Stimulated activated CD8-positive, alpha-beta memory T cell treated with anti-CD3 and anti-CD28 coated beads, Interleukin-15, amount 100 ng/mL, for 24 hours (primary cell): ENCODE data around the gene SRPK2.
"Not testable (repeated sequence)": the region's sequence is repeated elsewhere in the genome, so short reads cannot be mapped to it uniquely, and the experiment has no call there.

ENCODE experiments used
- DNase-seq: peaks from one replicate; pipeline ENCODE4 v3.0.0-alpha.2; 2020; ENCODE audit warnings: low read depth

The SRPK2 gene

DNA sequence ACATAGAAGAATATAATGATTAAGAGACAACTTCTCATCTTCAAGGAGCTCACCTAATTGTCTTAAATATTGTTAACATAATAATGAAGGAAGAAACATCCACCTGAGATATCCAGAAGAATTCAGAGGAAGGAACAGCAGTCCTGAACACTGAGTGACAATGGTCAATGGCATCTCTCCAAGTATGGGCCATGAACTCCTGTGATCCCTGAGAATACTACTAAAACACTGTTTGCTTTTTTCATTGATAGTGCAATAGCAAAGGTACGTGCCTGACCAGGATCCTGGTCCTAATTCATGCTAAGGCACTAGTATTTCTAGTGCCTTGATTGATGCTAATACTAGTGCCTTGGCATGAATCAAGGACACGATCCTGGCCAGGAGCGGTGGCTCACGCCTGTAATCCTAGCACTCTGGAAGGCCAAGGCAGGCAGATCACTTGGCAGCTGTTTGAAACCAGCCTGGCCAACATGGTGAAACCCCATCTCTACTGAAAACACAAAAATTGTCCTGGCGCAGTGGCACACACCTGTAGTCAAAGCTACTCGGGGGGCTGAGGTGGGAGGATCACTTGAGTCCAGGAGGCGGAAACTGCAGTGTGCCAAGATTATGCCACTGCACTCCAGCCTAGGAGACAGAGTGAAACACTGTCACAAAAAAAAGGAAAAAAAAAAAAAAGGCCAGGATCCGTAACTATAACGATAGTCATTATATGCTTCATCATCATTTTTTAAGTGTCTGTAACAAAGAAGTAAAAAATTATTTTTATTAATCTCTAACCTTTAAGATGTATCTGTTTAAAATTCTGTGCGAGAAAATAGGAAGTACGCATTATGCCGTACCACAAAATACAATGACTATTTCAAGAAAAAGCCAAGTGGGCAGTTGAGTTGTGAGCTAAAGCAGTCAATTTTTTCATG, 49.1 kb downstream of the SRPK2 start:
- no peak for DNase-seq

DNA sequence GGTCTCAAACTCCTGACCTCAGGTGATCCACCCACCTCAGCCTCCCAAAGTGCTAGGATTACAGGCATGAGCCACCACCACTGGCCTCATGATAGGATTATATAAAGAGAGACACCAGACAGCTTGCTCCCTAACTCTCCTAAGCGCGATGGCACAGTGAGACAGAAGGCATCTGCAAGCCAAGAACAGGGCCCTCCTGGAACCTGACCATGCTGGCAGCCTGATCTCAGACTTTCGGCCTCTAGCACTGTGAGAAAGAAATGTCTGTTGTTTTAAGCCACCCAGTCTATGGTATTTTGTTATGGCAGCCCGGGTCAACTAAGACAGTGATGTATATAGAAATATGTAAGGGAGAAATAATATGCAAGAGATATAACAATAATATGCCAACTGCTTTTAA, 51.2 kb downstream of the SRPK2 start:
- DNase-seq = no peak

DNA sequence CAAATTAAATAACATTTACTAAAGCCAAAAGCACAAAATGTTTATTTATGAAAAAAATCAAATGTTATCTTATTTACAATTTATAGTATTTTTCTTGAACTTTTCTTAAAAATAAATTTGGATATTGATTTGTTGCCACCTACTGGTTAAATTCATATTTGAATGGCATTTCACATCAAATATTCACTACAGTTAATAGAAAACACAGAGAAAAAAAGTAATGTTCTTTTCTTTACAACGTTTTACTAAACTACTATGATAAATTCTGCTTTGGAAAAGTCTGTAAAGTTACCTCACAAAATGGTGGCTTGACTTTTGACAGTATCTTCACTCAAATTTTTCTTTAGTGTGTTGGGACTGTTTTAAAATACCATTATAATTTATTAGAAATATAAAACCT, 52.7 kb downstream of the SRPK2 start:
- DNase-seq = no peak

DNA sequence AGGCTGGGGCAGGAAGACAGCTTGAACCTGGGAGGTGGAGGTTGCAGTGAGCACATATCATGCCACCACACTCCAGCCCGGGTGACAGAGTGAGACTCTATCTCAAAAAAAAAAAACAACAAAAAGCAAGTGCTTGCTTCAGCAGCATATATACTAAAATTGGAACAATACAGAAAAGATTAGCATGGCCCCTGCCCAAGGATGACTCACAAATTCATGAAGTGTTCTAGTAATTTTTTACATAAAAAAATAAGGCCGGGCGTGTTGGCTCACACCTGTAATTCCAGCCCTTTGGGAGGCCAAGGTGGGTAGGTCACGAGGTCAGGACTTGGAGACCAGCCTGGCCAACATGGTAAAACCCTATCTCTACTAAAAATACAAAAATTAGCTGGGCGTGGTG, 56.1 kb downstream of the SRPK2 start:
- not testable (repeated sequence) for DNase-seq

DNA sequence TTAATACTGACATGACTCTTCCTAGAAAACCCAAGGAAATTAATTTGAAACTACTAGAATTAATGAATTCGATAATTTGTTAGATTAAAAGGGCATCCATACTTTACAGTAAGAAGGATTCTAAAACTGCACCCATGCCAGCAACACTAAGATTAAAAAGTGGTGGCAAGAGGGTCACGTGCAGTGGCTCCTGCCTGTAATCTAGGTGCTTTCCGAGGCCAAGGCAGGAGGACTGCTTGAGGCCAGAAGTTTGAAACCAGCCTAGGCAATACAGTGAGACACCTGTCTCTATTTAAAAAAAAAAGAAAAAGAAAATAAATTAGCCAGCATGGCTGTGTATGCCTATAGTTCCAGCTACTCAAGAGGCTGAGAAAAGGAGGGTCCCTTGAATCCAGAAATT, 58.2 kb downstream of the SRPK2 start:
- DNase-seq = no peak

DNA sequence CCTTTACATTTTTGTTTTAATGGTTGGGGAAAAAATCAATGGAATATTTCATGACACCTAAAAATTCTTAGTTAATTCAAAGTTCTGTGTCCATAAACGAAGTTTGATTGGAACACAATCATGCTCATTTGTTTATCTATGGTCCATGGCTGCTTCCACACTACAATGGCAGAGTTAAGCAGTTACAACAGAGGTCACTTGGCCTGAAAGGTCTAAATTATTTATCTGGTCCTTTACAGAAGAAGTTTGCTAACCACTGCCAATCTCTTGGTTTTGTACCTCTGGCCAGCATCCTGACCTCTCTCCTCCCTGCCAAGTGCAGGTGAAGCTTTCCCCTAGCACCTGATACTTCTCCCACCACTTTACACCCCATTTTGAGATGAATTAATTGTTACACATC, 61.5 kb downstream of the SRPK2 start:
- DNase-seq = no peak

DNA sequence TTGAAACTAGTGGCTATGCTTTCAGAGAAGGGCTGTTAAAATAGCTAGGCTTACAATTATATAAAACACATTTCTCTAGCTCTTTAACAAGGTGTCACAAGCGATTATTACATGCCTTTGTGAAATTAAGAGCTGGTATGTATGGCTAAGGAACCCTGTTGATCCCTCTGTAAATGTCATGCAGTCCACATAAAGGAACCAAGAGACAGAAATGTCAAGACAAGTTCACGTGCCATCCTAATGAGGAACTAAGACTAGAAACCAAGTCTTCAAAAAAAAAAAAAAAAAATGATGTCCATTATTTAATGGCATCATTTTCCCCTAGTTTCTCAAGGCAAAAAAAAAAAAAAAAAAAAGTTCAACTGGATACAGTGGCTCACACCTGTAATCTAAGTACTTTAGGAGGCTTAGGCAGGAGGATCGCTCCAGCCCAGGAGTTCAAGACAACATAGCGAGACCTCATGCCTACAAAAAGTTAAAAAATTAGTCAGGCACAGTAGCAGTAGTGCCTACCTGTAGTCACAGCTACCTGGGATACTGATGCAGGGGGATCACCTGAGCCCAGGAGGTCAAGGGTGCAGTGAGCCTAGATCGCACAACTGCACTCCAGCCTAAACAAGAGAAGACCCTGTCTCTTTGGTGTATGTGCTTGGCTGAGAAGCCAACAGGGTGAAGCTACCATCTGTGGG, 63.4 kb downstream of the SRPK2 start:
- DNase-seq = no peak

DNA sequence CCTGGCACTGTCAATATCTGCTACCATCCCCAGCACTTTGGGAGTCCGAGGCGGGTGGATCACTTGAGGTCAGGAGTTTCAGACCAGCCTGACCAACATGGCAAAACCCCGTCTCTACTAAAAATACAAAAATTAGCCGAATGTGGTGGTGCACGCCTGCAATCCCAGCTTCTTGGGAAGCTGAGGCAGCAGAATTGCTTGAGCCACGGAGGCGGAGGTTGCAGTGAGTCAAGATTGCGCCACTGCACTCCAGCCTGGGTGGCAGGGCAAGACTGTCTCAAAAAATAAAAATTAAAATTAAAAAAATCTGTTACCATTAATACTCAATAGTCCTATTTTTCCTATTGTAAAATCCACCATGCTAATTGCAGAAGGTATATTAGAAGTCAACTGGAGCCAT, 64.1 kb downstream of the SRPK2 start:
- not testable (repeated sequence) for DNase-seq

DNA sequence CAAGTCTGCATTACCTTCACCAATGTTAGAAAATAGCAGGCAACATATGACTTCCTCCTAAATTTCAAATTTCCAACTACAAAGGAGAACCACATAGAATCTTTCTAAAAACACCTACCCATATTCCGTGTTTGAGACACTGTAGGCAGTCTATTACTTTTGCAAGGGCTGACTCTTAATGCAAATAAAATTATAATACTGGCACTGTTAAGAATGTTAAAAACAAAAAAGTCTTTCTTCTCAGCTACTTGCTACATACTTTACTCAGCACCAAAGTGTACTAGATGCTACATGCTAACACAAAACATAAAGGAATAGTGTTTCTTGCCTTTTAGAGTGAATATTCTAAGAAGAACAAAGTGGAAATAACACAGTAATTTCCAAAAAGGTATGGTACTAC, 65.4 kb downstream of the SRPK2 start:
- no peak for DNase-seq

DNA sequence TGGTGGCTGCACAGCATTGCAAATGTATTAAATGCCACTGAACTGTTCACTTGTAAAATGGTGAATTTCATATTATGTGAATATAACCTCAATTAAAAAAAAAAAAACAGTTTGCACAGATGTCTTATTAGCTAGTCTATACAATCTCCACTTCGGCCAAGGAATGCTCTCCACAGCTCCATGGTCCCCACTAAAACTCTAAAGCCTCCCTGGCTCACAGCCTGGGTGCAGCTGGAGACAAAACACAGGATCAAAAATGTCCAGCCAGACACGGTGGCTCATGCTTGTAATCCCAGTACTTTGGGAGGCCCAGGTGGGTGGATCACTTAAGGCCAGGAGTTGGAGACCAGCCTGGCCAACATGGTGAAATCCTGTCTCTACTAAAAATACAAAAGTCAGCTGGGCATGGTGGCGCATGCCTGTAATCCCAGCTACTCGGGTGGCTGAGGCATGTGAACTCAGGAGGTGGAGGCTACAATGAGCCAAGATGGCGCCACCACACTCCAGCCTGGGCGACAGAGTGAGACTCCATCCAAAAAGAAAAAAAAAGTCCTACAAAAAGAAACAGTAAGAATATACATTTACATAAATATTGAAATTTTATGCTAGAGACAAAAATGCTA, 66.0 kb downstream of the SRPK2 start:
- DNase-seq = no peak

DNA sequence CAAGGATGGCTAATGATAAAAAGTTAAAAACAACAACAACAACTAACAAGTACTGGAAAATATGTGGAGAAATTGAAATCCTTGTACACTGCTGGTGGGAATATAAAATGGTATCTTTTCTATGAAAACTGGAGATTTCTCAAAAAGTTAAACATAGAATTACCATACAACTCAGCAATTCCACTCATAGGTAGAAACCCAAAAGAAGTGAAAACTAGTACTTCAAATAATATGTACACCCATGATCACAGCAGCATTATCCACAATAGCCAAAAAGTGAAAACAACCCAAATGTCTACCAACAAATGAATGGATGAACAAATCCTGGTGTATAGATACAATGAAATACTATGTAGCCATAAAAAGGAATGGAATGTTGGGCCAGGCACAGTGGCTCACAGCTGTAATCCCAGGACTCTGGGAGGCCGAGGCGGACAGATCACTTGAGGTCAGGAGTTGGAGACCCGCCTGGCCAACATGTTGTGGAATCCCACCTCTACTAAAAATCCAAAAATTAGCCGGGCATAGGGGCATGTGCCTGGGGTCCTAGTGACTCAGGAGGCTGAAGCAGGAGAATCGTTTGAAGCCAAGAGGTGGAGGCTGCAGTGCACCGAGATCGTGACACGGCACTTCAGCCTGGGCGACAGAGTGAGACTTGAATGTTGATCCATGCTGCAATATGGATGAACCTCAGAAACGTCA, 66.8 kb downstream of the SRPK2 start:
- no peak for DNase-seq

DNA sequence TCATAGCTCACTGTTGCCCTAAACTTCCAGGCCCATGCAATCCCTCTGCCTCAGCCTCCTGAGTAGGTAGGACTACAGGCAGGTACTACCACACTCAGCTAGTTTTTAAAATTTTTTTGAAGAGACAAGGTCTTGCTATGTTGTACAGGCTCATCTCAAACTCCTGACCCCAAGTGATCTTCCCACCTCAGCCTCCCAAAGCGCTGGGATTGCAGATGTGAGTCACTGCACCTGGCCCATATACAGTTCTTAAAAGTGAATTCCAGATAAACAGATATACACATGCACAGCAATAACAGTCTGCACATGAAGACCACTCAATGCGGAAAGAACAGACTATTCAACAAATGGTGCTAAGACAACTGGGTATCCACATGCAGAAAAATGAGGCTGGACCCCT, 67.8 kb downstream of the SRPK2 start:
- DNase-seq = no peak

DNA sequence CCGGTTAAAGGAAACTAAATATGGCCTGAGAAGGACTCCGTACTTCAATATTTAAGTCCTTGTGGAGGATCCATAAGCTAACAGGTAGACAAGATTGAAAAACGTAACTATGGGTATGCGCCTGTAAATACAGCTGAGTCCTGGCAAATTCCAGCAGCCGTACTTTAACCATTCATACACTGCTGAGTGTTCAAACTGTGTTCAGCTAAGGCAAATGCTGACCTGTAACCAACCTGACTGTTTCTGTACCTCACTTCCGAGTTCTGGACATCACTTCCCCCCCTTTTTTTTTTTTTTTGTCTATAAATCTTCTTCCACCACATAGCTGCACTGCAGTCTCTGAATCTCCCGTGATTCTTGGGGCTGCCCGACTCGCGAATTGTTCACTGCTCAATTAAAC, 69.1 kb downstream of the SRPK2 start:
- no peak for DNase-seq

DNA sequence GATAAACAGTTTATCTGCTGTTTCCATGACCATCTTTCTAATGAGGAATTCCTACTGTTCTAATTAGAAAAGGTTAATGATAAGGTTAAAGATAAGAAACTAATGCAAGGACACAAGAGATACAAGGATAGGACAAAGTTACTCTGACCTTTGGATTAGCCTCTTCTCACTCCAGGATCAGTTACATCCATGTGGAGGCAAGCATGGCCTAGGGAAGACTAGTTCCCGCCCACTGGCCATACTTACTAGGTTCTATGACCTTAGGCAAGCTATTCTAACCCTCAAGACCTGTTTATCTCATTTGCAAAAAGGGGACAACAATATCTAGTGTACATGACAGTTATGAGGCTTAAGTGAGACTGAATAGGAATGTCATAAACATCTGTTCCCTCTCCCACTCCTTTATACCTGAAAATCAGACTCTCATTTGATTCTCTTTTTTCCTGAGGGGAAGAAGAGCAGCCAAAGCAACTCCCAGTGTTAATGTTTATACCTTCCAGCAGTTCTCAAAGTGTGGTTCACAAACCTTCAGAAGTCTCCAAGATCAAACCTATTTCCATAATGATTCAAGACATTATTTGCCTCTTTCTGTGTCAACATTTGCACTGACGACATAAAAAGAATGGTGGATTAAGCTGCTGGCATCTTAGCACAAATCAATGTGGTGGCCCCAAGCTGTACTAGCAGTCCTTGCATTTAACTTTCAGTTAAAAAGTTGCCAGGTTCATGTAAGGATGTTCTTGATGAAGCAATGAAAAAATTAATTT, 72.0 kb downstream of the SRPK2 start:
- DNase-seq = no peak

DNA sequence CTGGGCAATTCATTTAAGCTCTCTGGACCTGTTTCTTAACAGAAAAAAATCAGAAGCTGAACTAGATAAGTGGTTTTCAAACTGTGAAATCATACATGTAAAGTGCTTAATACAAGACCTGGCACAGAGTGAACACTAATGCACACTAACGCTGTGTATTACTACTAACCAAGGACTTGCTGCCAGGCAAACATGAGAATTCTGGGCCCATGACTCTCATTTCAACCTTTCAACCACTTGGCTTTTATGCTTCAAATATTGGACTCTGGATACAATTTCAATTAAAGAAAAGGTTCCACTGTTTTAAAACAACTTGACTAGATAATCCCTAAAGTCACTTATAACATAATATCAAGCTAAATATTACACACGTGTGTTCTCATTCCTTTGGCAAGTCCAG, 73.4 kb downstream of the SRPK2 start:
- DNase-seq = no peak

DNA sequence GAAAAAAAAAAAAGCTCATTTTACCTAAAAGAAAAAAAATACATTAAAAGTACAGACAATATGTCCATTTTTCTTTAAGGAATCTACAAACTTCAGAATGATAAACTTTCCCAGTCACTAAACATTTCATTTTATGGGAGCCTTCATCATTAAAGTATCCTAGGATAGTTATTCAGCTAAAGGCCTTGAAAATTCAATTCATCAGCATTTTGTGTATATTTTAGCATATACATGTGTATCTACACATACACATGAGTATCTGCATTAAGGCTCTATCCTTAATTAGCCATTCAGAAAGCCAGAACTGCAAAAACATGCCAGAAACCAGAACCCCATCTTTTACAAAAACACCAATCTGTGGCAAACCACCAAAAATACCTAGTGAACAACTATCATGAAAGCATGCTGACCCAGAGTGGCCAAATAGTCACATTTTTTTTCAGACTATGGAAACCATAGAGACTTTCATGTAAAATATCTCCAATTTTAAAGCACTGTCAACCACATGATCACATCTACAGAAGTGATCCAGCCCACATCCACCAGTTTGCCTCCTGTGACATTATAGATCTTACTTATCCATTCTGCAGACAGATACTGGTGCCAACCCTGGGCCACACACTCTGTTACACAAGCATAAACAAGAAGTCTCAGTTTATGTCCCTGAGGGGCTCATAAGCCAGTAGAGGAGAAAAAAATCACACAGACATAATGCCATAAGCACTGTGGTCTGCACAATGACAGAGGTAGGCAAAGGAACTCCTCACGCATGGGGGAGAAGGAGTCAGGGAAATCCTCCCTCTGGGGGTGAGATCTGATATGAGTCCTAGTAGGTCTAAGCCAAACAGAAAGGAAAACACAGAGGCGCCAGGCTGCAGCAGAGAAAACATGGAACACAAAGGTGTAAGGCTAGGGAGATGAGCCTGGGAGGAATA, 79.2 kb downstream of the SRPK2 start:
- DNase-seq = no peak

DNA sequence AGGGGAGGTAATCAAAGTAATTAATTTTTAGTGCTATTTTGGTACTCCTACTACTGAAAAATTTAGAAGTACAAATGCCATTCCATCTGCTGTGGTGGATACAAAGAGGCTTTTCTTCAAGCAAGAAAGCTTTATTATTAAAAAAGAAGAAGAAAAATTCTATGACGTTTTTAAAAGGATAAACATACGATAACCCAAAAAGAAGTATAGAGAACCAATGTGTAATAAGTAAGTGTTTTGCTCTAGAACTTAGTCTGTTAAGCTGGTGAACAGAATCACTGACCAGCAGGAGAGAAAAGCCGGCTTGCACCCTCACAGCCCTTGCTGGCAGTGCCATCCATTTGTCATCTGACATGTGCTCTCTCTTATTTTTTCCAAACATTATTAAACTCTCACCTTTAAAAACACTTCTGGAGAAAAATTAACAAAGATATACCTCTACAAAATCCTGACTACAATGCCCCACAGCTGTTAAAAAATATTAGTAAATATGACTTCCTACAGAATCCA, 81.5 kb downstream of the SRPK2 start:
- no peak for DNase-seq

DNA sequence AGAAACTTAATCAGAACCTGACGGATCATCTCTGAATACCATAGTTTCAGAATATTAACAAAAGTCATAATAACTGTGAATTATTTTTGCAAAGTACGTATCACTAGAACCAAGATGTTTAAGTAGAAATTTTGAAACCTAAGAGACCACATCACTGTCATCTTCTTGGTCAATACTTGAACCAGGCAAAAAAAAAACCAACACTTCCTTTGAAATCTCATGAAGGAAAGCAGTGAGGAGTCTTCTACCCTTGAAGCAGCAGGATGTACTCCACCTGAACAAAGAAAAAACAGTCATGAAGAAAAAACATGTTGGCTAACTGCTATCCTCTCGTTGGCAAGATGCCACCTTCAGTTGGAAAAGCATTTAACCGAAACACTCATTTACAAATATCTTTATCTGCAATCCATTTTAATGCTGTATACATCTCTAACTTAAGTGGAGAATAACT, 82.4 kb downstream of the SRPK2 start:
- DNase-seq = no peak

DNA sequence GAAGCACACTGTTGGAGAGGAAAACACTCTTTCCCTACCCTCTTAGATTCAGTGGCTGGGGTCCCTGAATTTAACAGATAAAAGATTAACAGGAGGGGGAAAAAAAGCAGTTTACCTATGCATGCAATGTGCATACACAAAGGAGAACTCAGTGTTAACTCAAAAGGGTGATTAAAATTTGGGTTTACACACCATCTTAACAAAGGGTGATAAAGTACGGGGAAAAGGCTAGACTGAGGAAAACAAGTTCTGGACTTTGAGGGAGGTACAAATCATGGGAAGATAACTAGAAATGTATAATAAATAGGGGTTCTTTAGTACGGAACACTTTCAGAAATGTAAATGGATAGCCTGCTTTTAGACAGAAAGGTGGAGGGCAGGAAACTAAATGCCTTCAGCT, 83.1 kb downstream of the SRPK2 start:
- DNase-seq = no peak
